GM12892 (cell line): ENCODE results near the gene PRKAG2.

Experiments used
- POLR2A ChIP-seq: IDR thresholded peaks from 2 replicates; pipeline ENCODE4 v1.6.1; 2011; ENCODE audit warnings: low read depth, low read length, control low read depth
- POLR2AphosphoS5 ChIP-seq: IDR thresholded peaks from 2 replicates; pipeline ENCODE4 v1.6.1; 2011; ENCODE audit warnings: low read depth, low read length, control low read depth
- TAF1 ChIP-seq: IDR thresholded peaks from 2 replicates; pipeline ENCODE4 v1.6.1; 2011; ENCODE audit warnings: low read depth, mild to moderate bottlenecking, control low read depth, low read length, borderline replicate concordance

- TF ChIP-seq POLR2AphosphoS5 (no peak), POLR2A (no peak), TAF1 (no peak)
Measured at GRCh38 chr7:151672716-151673115, 204.2 kb downstream of the PRKAG2 start.
